MCF 10A (cell line): Measurements from ENCODE around the gene GLIPR1L2. TPM values are rescaled to one million over a fixed set of nuclear protein-coding genes. Genes with fewer than 3 reads are reported as not detected.

Experiments used
- BruUV-seq: library from RNA; stranded (reverse); fragments of 400-500 nt; replicated peaks from 2 replicates; lab custom pipeline; 2021; lab: Mats Ljungman, UMichigan
- CTCF ChIA-PET: fragments of 300-600 bp; sonication (Branson Sonifier 250); formaldehyde crosslinking; extraction: SDS; loops from one replicate; lab custom pipeline; 2021; ENCODE audit warnings: antibody characterized with exemption, inconsistent platforms; lab: Yijun Ruan, JAX
- POLR2A ChIA-PET: fragments of 300-600, 350-650 bp; sonication (Branson Sonifier 250); formaldehyde crosslinking; extraction: SDS; loops from one replicate; lab custom pipeline; 2020; ENCODE audit warnings: antibody characterized with exemption, inconsistent platforms; lab: Yijun Ruan, JAX
- DNase-seq: peaks from one replicate; pipeline ENCODE4 v3.0.0-alpha.2; 2018; ENCODE audit not compliant: unreplicated experiment
- H3K27ac Mint-ChIP-seq: one replicate; pipeline ENCODE4 v1.8.0; 2022; ENCODE audit warnings: mild to moderate bottlenecking, low read depth, mixed read lengths; ENCODE audit not compliant: unreplicated experiment
- H3K27me3 Mint-ChIP-seq: one replicate; pipeline ENCODE4 v1.8.0; 2022; ENCODE audit warnings: mixed read lengths; ENCODE audit not compliant: insufficient read depth, unreplicated experiment
- H3K36me3 Mint-ChIP-seq: one replicate; pipeline ENCODE4 v1.8.0; 2022; ENCODE audit warnings: mild to moderate bottlenecking, moderate library complexity, mixed read lengths; ENCODE audit not compliant: insufficient read depth, unreplicated experiment
- H3K4me1 Mint-ChIP-seq: one replicate; pipeline ENCODE4 v1.8.0; 2022; ENCODE audit warnings: mixed read lengths; ENCODE audit not compliant: insufficient read depth, unreplicated experiment
- H3K4me3 Mint-ChIP-seq: one replicate; pipeline ENCODE4 v1.8.0; 2022; ENCODE audit warnings: mild to moderate bottlenecking, moderate library complexity, mixed read lengths; ENCODE audit not compliant: unreplicated experiment
- H3K9me3 Mint-ChIP-seq: one replicate; pipeline ENCODE4 v1.8.0; 2022; ENCODE audit warnings: mixed read lengths; ENCODE audit not compliant: unreplicated experiment
- CTCF ChIP-seq: fragments of 200-600 bp; IDR thresholded peaks from one replicate; pipeline ENCODE4 v1.8.0; 2022; ENCODE audit warnings: antibody characterized with exemption, mild to moderate bottlenecking; ENCODE audit not compliant: unreplicated experiment
- intact Hi-C: fragments of 100-400 bp; cut with micrococcal nuclease; formaldehyde crosslinking; loops from 2 replicates; pipeline ENCODE4 v1.14.1; 2022
- total RNA-seq: library from RNA; stranded (reverse); gene quantifications from 2 replicates; pipeline ENCODE4 v1.2.3, GENCODE V29; 2022

The GLIPR1L2 gene
- total RNA-seq, 1 experiment from 2014 or later, result 0.23 TPM

DNA sequence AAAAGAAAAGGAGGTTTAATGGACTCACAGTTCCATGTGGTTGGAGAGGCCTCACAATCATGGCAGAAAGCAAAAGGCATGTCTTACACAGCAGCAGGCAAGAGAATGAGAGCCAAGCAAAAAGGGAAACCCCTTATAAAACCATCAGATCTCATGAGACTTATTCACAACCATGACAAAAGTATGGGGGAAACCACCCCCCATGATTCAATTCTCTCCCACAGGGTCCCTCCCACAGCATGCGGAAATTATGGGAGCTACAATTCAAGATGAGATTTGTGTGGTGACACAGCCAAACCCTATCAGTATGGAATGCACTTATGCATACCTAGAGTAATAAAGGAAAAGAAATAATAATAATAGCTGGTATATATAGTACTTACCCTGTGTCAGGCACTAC, 85.2 kb downstream of the GLIPR1L2 start:
- no peak overlapping the region for H3K27ac Mint-ChIP-seq
- BruUV-seq, result no TSS peak
- no peak overlapping the region for H3K4me3 Mint-ChIP-seq
- H3K4me1 Mint-ChIP-seq, result peaks cover 18% of the 10 kb centered on the region
- no peaks in the 10 kb centered on the region for H3K27me3 Mint-ChIP-seq
- DNase-seq, result no peak
- CTCF ChIA-PET, result interaction anchor here (1.0 kb wide), 1 partner anchor 9 kb away, joined by 3 read pairs; no protein-coding TSS in a partner anchor
- no peaks in the 10 kb centered on the region for H3K36me3 Mint-ChIP-seq
- POLR2A ChIA-PET, result no interaction called here
- intact Hi-C loops, result no loop called here
- no peak for TF ChIP-seq CTCF
- no peaks in the 10 kb centered on the region for H3K9me3 Mint-ChIP-seq

DNA sequence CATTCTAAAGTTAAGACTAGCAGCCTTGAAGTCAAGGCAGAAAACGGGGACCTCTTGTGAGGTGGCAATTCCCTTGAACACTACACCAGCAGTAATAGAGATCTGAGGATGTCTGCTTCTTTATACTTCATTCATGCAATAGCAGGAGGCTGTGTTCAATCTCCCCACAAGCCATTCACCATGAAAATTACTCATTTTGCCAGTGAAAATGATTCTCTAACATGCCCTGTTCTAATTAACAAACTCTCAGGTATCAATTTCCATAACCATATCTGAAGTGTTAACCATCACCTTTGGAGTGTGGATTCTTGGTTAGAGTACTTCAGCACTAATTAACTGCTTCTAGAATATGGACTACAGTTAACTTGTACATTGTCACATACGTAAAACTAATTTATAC, 86.2 kb downstream of the GLIPR1L2 start:
- Mint-ChIP-seq H3K27me3 (no peaks in the 10 kb centered on the region), H3K4me3 (no peak overlapping the region), H3K9me3 (no peaks in the 10 kb centered on the region), H3K4me1 (peaks cover 29% of the 10 kb centered on the region), H3K36me3 (no peaks in the 10 kb centered on the region), H3K27ac (no peak overlapping the region)
- intact Hi-C loops, result no loop called here
- no peak for DNase-seq
- CTCF ChIA-PET, result interaction anchor here (1.0 kb wide), 2 partner anchors 8 to 39 kb away, joined by 3 read pairs; no protein-coding TSS in a partner anchor
- no TSS peak for BruUV-seq
- no peak for TF ChIP-seq CTCF
- POLR2A ChIA-PET, result interaction anchor here (0.7 to 1.2 kb wide), 2 partner anchors 69 to 131 kb away, joined by 3 to 5 read pairs; no protein-coding TSS in a partner anchor

GRCh38 chr12:75478116-75478794, 87.4 kb downstream of the GLIPR1L2 start:
- no peak for TF ChIP-seq CTCF
- no peaks in the 10 kb centered on the region for H3K36me3 Mint-ChIP-seq
- intact Hi-C loops, result no loop called here
- ChIA-PET CTCF (interaction anchor here (0.6 to 3.6 kb wide), 3 partner anchors 11 to 1114 kb away, joined by 4 to 17 read pairs (median 6); partner anchors contain the start of gene GLIPR1L2), POLR2A (interaction anchor here (0.6 to 4.8 kb wide), 4 partner anchors 33 to 1516 kb away, joined by 3 to 29 read pairs (median 4); partner anchors contain the start of gene KRR1)
- no peak for DNase-seq
- peaks cover 32% of the 10 kb centered on the region for H3K4me1 Mint-ChIP-seq
- BruUV-seq, result no TSS peak
- no peak overlapping the region for H3K27ac Mint-ChIP-seq
- H3K27me3 Mint-ChIP-seq, result no peaks in the 10 kb centered on the region
- no peaks in the 10 kb centered on the region for H3K9me3 Mint-ChIP-seq
- no peak overlapping the region for H3K4me3 Mint-ChIP-seq

DNA sequence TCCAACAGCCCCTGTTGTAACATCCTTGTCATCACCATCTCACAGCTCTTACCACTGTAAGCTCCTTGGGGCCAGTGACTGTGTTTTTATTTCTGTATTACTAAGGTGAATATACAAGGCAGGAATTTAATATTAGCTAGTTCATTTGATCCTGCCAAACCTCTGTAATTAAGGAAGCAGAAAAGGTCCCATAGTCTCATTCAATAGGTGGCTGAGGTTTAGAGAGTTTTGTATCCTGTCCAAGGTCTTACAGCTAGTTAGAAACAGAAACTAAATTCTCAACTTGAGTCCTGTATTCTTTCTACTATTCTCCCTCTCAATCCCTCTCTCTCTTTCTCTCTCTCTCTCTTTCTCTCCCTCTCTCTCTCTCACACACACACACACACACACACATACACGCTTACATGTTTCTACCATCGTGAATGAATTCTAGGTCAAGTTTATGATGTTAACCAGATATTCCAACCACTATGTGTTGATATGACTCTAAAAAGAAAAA, 89.1 kb downstream of the GLIPR1L2 start:
- TSS peak; percentile 72 for BruUV-seq
- H3K36me3 Mint-ChIP-seq, result no peaks in the 10 kb centered on the region
- ChIA-PET CTCF (interaction anchor here (1.1 to 3.6 kb wide), 5 partner anchors 13 to 146 kb away, joined by 3 to 17 read pairs (median 6); partner anchors contain the start of genes GLIPR1L1 and GLIPR1L2), POLR2A (interaction anchor here (0.8 to 8.0 kb wide), 8 partner anchors 9 to 359 kb away, joined by 3 to 69 read pairs (median 4); partner anchors contain the start of genes GLIPR1L1, GLIPR1L2 and KRR1)
- H3K4me1 Mint-ChIP-seq, result peaks cover 41% of the 10 kb centered on the region
- H3K4me3 Mint-ChIP-seq, result peak overlapping the region; percentile 66
- no peak for TF ChIP-seq CTCF
- peak; percentile 23 for DNase-seq
- intact Hi-C loops, result loop anchor here (1.0 kb wide), 2 partner anchors 89 to 150 kb away; partner anchors contain the start of genes CAPS2 and GLIPR1L2
- no peaks in the 10 kb centered on the region for H3K27me3 Mint-ChIP-seq
- peak overlapping the region; percentile 94 for H3K27ac Mint-ChIP-seq
- H3K9me3 Mint-ChIP-seq, result no peaks in the 10 kb centered on the region
